ENCODE data around the gene FANCB.
A peak's percentile ranks its signal among the peaks of the same experiment; 100 is the strongest.

The FANCB gene

GRCh38 chrX:14832586-14832985 lies 40.3 kb downstream of the FANCB start:
- DNase-seq, result no peak

- DNase-seq, result no peak
These were observed 40.7 kb downstream of the FANCB start for GRCh38 chrX:14832151-14832550.

GRCh38 chrX:14829643-14830042 lies 43.2 kb downstream of the FANCB start:
- DNase-seq, result no peak

- no peak for DNase-seq
These were observed 46.5 kb downstream of the FANCB start for GRCh38 chrX:14826319-14826718.

GRCh38 chrX:14825851-14826250 lies 47.0 kb downstream of the FANCB start:
- no peak for DNase-seq

GRCh38 chrX:14819769-14820168 lies 53.1 kb downstream of the FANCB start:
- no peak for DNase-seq

GRCh38 chrX:14817571-14817970 lies 55.3 kb downstream of the FANCB start:
- no peak for DNase-seq

GRCh38 chrX:14802943-14803710 lies 69.7 kb downstream of the FANCB start:
- peak; percentile 32 for DNase-seq

GRCh38 chrX:14801136-14801535 lies 71.7 kb downstream of the FANCB start:
- DNase-seq, result no peak

GRCh38 chrX:14798805-14799397 lies 74.0 kb downstream of the FANCB start:
- DNase-seq, result peak; percentile 32
